IPS DF 6.9 (cell line): ENCODE data around the gene SIDT2.

Experiments used
- DNase-seq: peaks from one replicate; pipeline ENCODE4 v3.0.0-alpha.2; 2013; ENCODE audit warnings: low read depth, low spot score
- H3K27ac ChIP-seq: one replicate; pipeline ENCODE4 v1.5.1; 2013; ENCODE audit warnings: low read length, control low read depth
- H3K27me3 ChIP-seq: 2 replicates; pipeline ENCODE4 v1.6.1; 2013; ENCODE audit warnings: mild to moderate bottlenecking, low read length; ENCODE audit not compliant: control insufficient read depth, insufficient read depth
- H3K36me3 ChIP-seq: 2 replicates; pipeline ENCODE4 v1.6.1; 2013; ENCODE audit warnings: low read length; ENCODE audit not compliant: control insufficient read depth, insufficient read depth
- H3K4me1 ChIP-seq: 2 replicates; pipeline ENCODE4 v1.6.1; 2013; ENCODE audit warnings: low read length; ENCODE audit not compliant: control insufficient read depth, insufficient read depth
- H3K4me3 ChIP-seq: 2 replicates; pipeline ENCODE4 v1.5.1; 2013; ENCODE audit warnings: mild to moderate bottlenecking, low read length
- H3K9me3 ChIP-seq: 2 replicates; pipeline ENCODE4 v1.6.1; 2013; ENCODE audit warnings: low read length, inconsistent platforms; ENCODE audit not compliant: control insufficient read depth, insufficient read depth
- WGBS: extraction: QIAGEN DNeasy Blood & Tissue Kit; methylation state at CpG from one replicate; pipeline ENCODE4 v1.1.7; 2013; ENCODE audit warnings: mixed read lengths, missing lambda C conversion rate; ENCODE audit not compliant: insufficient read length, insufficient coverage; 5-methylcytosine and 5-hydroxymethylcytosine counted together

SIDT2 gene

DNA sequence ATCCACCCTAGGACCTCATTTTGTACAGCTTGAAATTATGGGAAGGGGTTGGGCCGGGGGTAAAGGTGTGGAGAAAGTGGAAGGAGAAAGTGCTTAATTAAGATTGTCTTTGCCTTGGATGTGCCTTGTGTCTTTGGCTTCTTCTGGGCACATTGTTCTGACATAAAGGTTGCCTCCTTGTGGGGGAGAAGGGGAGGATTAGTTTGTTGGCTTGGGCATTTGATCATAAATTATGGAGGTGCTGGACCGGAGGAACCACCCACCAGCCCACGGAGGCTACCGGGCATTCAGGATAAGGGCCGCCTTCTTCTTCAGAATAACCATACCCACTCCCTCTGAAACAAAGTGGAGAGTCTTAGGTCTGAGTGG is 33.2 kb upstream of the SIDT2 start:
- H3K4me1 ChIP-seq = no peaks in the 10 kb centered on the region
- H3K4me3 ChIP-seq = peak overlapping the region; percentile 75; the same call in 1 of the 2 replicates
- DNase-seq = no peak
- H3K27me3 ChIP-seq = no peaks in the 10 kb centered on the region
- WGBS = no CpG with 5 or more reads among the region's 5 CpGs
- H3K27ac ChIP-seq = no peak overlapping the region
- no peaks in the 10 kb centered on the region for H3K9me3 ChIP-seq
- no peaks in the 10 kb centered on the region; the same call in 1 of the 2 replicates for H3K36me3 ChIP-seq

GRCh38 chr11:117146521-117146920 is 32.0 kb upstream of the SIDT2 start:
- H3K9me3 ChIP-seq = no peaks in the 10 kb centered on the region
- no CpG with 5 or more reads among the region's 10 CpGs for WGBS
- no peaks in the 10 kb centered on the region for H3K27me3 ChIP-seq
- no peak overlapping the region for H3K4me3 ChIP-seq
- no peaks in the 10 kb centered on the region for H3K4me1 ChIP-seq
- DNase-seq = no peak
- no peak overlapping the region for H3K27ac ChIP-seq
- H3K36me3 ChIP-seq = no peaks in the 10 kb centered on the region; the same call in 1 of the 2 replicates

DNA sequence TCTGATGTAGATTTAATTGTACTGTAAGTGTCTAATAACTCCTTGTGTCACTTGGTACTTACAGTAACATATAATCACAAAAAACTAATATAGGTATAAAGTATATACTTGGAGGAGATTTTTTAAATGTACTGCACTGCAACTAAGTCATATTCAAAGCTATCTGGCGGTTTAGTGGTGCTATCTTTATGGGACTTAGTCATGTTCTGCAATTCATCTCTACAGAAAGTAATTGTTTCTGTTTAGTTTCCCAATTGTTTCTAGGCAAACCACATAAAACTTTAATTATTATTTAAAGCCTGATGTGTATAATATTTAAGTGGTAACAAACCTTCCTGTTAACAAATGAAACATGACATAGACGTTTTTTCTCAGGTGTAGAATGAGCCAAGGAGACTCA is 26.5 kb upstream of the SIDT2 start:
- Histone ChIP-seq H3K27ac (no peak overlapping the region), H3K4me3 (no peak overlapping the region), H3K9me3 (no peaks in the 10 kb centered on the region), H3K36me3 (peaks cover 3% of the 10 kb centered on the region; the same call in 1 of the 2 replicates), H3K27me3 (no peaks in the 10 kb centered on the region), H3K4me1 (no peaks in the 10 kb centered on the region)
- no peak for DNase-seq
- WGBS = no CpG with 5 or more reads among the region's 2 CpGs

- H3K4me1 ChIP-seq = no peaks in the 10 kb centered on the region
- peaks cover 3% of the 10 kb centered on the region; the same call in 1 of the 2 replicates for H3K36me3 ChIP-seq
- no CpG with 5 or more reads among the region's 5 CpGs for WGBS
- DNase-seq = no peak
- no peak overlapping the region for H3K27ac ChIP-seq
- no peaks in the 10 kb centered on the region for H3K27me3 ChIP-seq
- no peak overlapping the region for H3K4me3 ChIP-seq
- H3K9me3 ChIP-seq = no peaks in the 10 kb centered on the region
These were observed 24.1 kb upstream of the SIDT2 start for GRCh38 chr11:117154468-117154867.

DNA sequence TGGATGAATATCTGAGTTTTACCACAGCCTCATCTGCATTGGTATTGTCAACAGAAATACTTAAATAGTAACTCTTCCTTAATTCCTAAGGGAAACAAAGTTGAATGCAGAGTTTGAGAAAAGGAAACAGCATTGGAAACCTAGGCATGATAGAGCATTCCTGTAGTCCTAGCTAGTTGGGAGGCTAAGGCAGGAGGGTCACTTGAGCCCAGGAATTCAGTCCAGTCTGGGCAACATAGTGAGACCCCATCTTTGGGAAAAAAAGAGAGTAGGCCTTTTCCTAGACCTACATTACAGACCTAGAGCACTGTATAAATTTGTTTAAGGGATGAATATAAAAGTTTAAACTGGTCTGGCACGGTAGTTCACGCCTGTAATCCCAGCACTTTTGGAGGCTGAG is 21.0 kb upstream of the SIDT2 start:
- Histone ChIP-seq H3K36me3 (peaks cover 3% of the 10 kb centered on the region; the same call in 1 of the 2 replicates), H3K27me3 (no peaks in the 10 kb centered on the region), H3K27ac (no peak overlapping the region), H3K4me1 (no peaks in the 10 kb centered on the region), H3K4me3 (no peak overlapping the region), H3K9me3 (no peaks in the 10 kb centered on the region)
- no CpG with 5 or more reads among the region's 2 CpGs for WGBS
- DNase-seq = no peak

- Histone ChIP-seq H3K4me3 (no peak overlapping the region), H3K36me3 (peaks cover 10% of the 10 kb centered on the region; the same call in 1 of the 2 replicates), H3K27me3 (no peaks in the 10 kb centered on the region), H3K27ac (no peak overlapping the region), H3K4me1 (no peaks in the 10 kb centered on the region), H3K9me3 (no peaks in the 10 kb centered on the region)
- no CpG with 5 or more reads among the region's 2 CpGs for WGBS
- DNase-seq = no peak
These were observed 18.7 kb upstream of the SIDT2 start for GRCh38 chr11:117159892-117160291.

DNA sequence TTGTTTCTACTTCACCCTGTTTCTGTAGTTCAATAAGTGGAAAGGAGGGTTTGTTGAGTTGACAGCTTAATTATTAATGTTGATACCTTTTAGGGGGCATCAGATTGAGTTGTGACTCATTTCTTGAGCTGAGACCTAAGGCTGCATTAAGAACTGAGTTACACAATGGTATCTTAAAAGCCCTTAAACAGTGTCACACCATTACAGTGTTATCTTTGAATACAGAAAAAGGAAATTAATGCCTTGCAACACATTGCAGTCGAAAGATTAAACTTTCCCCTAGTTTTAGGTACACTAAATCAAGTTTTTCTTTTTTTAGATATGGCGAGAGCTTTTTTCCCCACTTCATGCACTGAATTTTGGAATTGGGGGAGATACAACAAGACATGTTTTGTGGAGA is 17.7 kb upstream of the SIDT2 start:
- Histone ChIP-seq H3K36me3 (peaks cover 7% of the 10 kb centered on the region; the same call in 1 of the 2 replicates), H3K27me3 (no peaks in the 10 kb centered on the region), H3K9me3 (no peaks in the 10 kb centered on the region), H3K4me3 (no peak overlapping the region), H3K27ac (no peak overlapping the region), H3K4me1 (no peaks in the 10 kb centered on the region)
- WGBS = no CpG with 5 or more reads among the region's 2 CpGs
- no peak for DNase-seq

DNA sequence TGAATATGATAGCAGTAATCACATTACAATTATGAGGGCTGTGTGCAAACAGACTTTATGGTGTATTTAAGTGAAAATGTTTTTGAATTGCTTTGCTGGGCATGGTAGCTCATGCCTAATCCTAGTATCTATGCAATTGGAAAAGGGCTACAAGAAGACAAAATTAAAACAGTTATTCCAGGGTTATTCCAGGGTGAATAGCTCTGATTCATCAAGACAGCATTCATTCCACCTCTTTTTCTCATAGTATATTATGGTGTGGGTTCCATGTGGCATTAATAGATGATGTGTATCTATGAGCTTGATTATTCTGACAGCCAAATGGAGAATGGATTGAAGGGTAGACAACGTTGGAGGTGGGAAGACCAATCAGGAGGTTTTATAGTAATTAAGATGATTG is 12.1 kb upstream of the SIDT2 start:
- H3K9me3 ChIP-seq = no peaks in the 10 kb centered on the region
- H3K27ac ChIP-seq = no peak overlapping the region
- WGBS = no CpG with 5 or more reads among the region's 1 CpG
- H3K4me1 ChIP-seq = no peaks in the 10 kb centered on the region
- H3K36me3 ChIP-seq = peaks cover 12% of the 10 kb centered on the region; the same call in 1 of the 2 replicates
- H3K27me3 ChIP-seq = no peaks in the 10 kb centered on the region
- DNase-seq = no peak
- H3K4me3 ChIP-seq = no peak overlapping the region

DNA sequence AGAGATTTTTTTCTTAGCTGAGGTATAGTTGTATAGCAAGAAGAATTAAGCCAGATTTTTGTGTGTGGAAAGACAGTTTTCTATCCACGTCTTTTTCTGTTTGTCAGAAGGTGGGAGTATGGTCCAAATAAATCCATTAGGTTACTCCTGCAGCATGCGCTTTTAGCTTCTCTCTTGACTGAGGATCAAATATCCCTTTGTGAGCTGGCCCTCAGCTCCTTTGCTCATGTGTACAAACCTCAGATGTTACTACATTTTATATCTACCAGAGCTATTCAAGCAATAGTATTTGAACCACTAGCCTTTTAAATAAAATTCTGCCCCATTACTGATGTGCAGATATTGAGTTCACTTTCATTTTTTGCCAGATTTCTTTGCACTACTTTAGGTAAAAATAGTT is 8.8 kb upstream of the SIDT2 start:
- whole genome bisulfite sequencing = no CpG with 5 or more reads among the region's 2 CpGs
- no peak overlapping the region for H3K27ac ChIP-seq
- H3K9me3 ChIP-seq = no peaks in the 10 kb centered on the region
- H3K4me3 ChIP-seq = no peak overlapping the region
- no peak for DNase-seq
- no peaks in the 10 kb centered on the region for H3K4me1 ChIP-seq
- no peaks in the 10 kb centered on the region for H3K27me3 ChIP-seq
- H3K36me3 ChIP-seq = peaks cover 7% of the 10 kb centered on the region; the same call in 1 of the 2 replicates

- Histone ChIP-seq H3K27ac (no peak overlapping the region), H3K4me3 (no peak overlapping the region), H3K4me1 (no peaks in the 10 kb centered on the region), H3K36me3 (peaks cover 7% of the 10 kb centered on the region; the same call in 1 of the 2 replicates), H3K27me3 (no peaks in the 10 kb centered on the region), H3K9me3 (no peaks in the 10 kb centered on the region)
- WGBS = no CpG with 5 or more reads among the region's 9 CpGs
- DNase-seq = no peak
These were observed 8.3 kb upstream of the SIDT2 start for GRCh38 chr11:117170210-117170609.

DNA sequence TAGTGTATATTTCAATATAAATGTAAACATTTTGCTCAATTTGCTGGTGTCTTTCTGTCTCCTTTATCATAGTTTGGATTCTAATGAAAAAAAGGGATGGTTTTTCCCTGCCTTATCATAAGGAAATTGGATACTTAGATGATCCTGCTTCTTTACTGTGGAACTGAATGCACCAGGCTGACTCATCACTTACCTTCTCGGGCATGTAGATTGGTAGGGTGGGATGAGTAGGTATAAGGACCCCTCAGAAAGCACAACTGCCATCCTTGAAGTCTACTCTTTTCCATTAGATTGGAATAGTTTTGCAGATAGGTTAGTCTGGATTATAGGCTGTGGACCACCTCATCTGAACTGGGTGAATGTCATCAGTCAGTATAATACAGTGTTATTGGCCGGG is 7.5 kb upstream of the SIDT2 start:
- H3K9me3 ChIP-seq = no peaks in the 10 kb centered on the region
- WGBS = no CpG with 5 or more reads among the region's 2 CpGs
- peaks cover 7% of the 10 kb centered on the region; the same call in 1 of the 2 replicates for H3K36me3 ChIP-seq
- no peak for DNase-seq
- H3K27ac ChIP-seq = no peak overlapping the region
- H3K4me3 ChIP-seq = no peak overlapping the region
- H3K4me1 ChIP-seq = no peaks in the 10 kb centered on the region
- no peaks in the 10 kb centered on the region for H3K27me3 ChIP-seq
